Trophoblast cell (in vitro differentiated cells and primary cell): ENCODE data around the gene UGT1A7.
"Not testable (repeated sequence)": the region's sequence is repeated elsewhere in the genome, so short reads cannot be mapped to it uniquely, and the experiment has no call there.

Experiments
- DNase-seq, 2 donors: peaks; one replicate each; pipeline ENCODE4 v3.0.0-alpha.2; 2016
- H2AFZ ChIP-seq: 2 replicates; pipeline ENCODE4 v1.6.1; 2013; ENCODE audit warnings: low read length, moderate library complexity, mild to moderate bottlenecking; ENCODE audit not compliant: insufficient read depth, poor library complexity
- H2AK5ac ChIP-seq: 2 replicates; pipeline ENCODE4 v1.6.1; 2013; ENCODE audit warnings: mild to moderate bottlenecking, low read length
- H2BK120ac ChIP-seq: 2 replicates; pipeline ENCODE4 v1.6.1; 2013; ENCODE audit warnings: low read length, mild to moderate bottlenecking, moderate library complexity; ENCODE audit not compliant: insufficient read depth, poor library complexity
- H2BK12ac ChIP-seq: 2 replicates; pipeline ENCODE4 v1.6.1; 2013; ENCODE audit warnings: mild to moderate bottlenecking, low read length, moderate library complexity
- H2BK5ac ChIP-seq: 2 replicates; pipeline ENCODE4 v1.6.1; 2013; ENCODE audit warnings: low read length, low read depth, moderate library complexity, mild to moderate bottlenecking; ENCODE audit not compliant: poor library complexity
- H3K14ac ChIP-seq: 2 replicates; pipeline ENCODE4 v1.6.1; 2013; ENCODE audit warnings: mild to moderate bottlenecking, low read length
- H3K18ac ChIP-seq: 2 replicates; pipeline ENCODE4 v1.6.1; 2013; ENCODE audit warnings: mild to moderate bottlenecking, low read length
- H3K23ac ChIP-seq: 2 replicates; pipeline ENCODE4 v1.6.1; 2013; ENCODE audit warnings: low read length
- H3K27ac ChIP-seq: 2 replicates; pipeline ENCODE4 v1.5.1; 2013; ENCODE audit warnings: low read depth, mild to moderate bottlenecking, inconsistent platforms, low read length, moderate library complexity
- H3K27me3 ChIP-seq: 2 replicates; pipeline ENCODE4 v1.6.1; 2013; ENCODE audit warnings: inconsistent platforms, mild to moderate bottlenecking, low read length, moderate library complexity; ENCODE audit not compliant: insufficient read depth
- H3K36me3 ChIP-seq, 2 experiments: 1 replicate in 1 of 2; 2 replicates in 1 of 2; pipeline ENCODE4 v1.6.1; 2013; ENCODE audit warnings: low read length in 2 of 2, mild to moderate bottlenecking in 2 of 2, moderate library complexity in 1 of 2; ENCODE audit not compliant: insufficient read depth in 2 of 2, control insufficient read depth in 1 of 2
- H3K4ac ChIP-seq: 2 replicates; pipeline ENCODE4 v1.6.1; 2013; ENCODE audit warnings: low read depth, mild to moderate bottlenecking, low read length, moderate library complexity
- H3K4me1 ChIP-seq, 2 experiments: 1 replicate in 1 of 2; 2 replicates in 1 of 2; pipeline ENCODE4 v1.6.1; 2013; ENCODE audit warnings: low read length in 2 of 2, mild to moderate bottlenecking in 2 of 2, moderate library complexity in 1 of 2; ENCODE audit not compliant: insufficient read depth in 2 of 2, control insufficient read depth in 1 of 2
- H3K4me2 ChIP-seq: 2 replicates; pipeline ENCODE4 v1.6.1; 2013; ENCODE audit warnings: inconsistent platforms, mild to moderate bottlenecking, low read length, moderate library complexity
- H3K4me3 ChIP-seq: 2 replicates; pipeline ENCODE4 v1.5.1; 2013; ENCODE audit warnings: mild to moderate bottlenecking, low read depth, low read length, inconsistent platforms
- H3K79me1 ChIP-seq: one replicate; pipeline ENCODE4 v1.6.1; 2013; ENCODE audit warnings: low read length
- H3K79me2 ChIP-seq: 2 replicates; pipeline ENCODE4 v1.6.1; 2013; ENCODE audit warnings: low read length, mild to moderate bottlenecking; ENCODE audit not compliant: control insufficient read depth, insufficient read depth, poor library complexity
- H3K9ac ChIP-seq: 2 replicates; pipeline ENCODE4 v1.6.1; 2013; ENCODE audit warnings: mild to moderate bottlenecking, low read length
- H3K9me3 ChIP-seq: 2 replicates; pipeline ENCODE4 v1.6.1; 2013; ENCODE audit warnings: low read depth, mild to moderate bottlenecking, control low read depth, inconsistent platforms, low read length; ENCODE audit not compliant: insufficient read depth
- H4K12ac ChIP-seq: 2 replicates; pipeline ENCODE4 v1.6.1; 2013; ENCODE audit warnings: low read depth, mild to moderate bottlenecking, low read length, moderate library complexity
- H4K8ac ChIP-seq: 2 replicates; pipeline ENCODE4 v1.6.1; 2013; ENCODE audit warnings: low read depth, mild to moderate bottlenecking, low read length, moderate library complexity
- H4K91ac ChIP-seq: one replicate; pipeline ENCODE4 v1.6.1; 2013; ENCODE audit warnings: low read depth, mild to moderate bottlenecking, low read length, moderate library complexity
- WGBS: extraction: QIAGEN DNeasy Blood & Tissue Kit; methylation state at CpG from one replicate; pipeline ENCODE4 v1.1.7; 2013; ENCODE audit warnings: missing lambda C conversion rate; ENCODE audit not compliant: insufficient read length, insufficient coverage; ENCODE audit errors: extremely low coverage; 5-methylcytosine and 5-hydroxymethylcytosine counted together

Gene UGT1A7

GRCh38 chr2:233743464-233744259 lies 62.0 kb downstream of the UGT1A7 start:
- DNase-seq = no peak
- H3K36me3 ChIP-seq = no peaks in the 10 kb centered on the region

GRCh38 chr2:233745073-233745755 lies 63.5 kb downstream of the UGT1A7 start:
- H2BK120ac ChIP-seq = no peak overlapping the region
- H3K36me3 ChIP-seq = no peaks in the 10 kb centered on the region
- peaks cover 10% of the 10 kb centered on the region for H3K9me3 ChIP-seq

More at GRCh38 chr2:233743464-233744259, 62.0 kb downstream of the UGT1A7 start:
- no peak overlapping the region for H4K12ac ChIP-seq
- no peaks in the 10 kb centered on the region for H3K27me3 ChIP-seq
- no peak overlapping the region for H4K91ac ChIP-seq
- no peak overlapping the region for H4K8ac ChIP-seq
- no peaks in the 10 kb centered on the region for H3K79me2 ChIP-seq
- no peak overlapping the region for H3K4ac ChIP-seq
- no peak overlapping the region for H2BK12ac ChIP-seq
- no peaks in the 10 kb centered on the region for H3K79me1 ChIP-seq
- H3K18ac ChIP-seq = no peak overlapping the region
- H2BK120ac ChIP-seq = no peak overlapping the region
- H3K9me3 ChIP-seq = peaks cover 9% of the 10 kb centered on the region
- no peak overlapping the region for H3K4me3 ChIP-seq
- H3K4me2 ChIP-seq = no peak overlapping the region
- H3K14ac ChIP-seq = no peak overlapping the region
- no peak overlapping the region for H2AFZ ChIP-seq
- H3K27ac ChIP-seq = no peak overlapping the region
- H3K4me1 ChIP-seq = no peaks in the 10 kb centered on the region
- no peak overlapping the region for H2AK5ac ChIP-seq
- H2BK5ac ChIP-seq = no peak overlapping the region
- H3K23ac ChIP-seq = no peak overlapping the region
- no peak overlapping the region for H3K9ac ChIP-seq
- WGBS = no CpG with 5 or more reads among the region's 46 CpGs

DNA sequence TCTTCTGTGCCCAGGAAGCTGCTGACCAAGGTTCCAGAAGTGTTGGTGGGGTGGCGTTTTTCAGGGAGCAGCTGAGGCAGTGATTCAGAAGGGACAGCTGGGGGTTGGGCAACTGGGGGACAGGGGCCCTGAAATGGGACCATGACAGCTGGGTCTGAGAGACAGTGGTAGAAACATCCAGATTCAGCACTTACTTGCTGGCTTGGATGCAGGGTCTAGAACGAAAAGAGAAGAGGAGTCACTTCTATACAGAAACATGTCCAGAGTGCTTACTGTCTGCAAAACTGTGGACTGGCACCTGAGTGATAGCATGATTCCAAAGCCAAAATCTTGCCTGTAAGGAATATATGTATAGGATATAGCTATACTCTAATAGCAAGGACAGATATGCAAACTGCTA lies 64.1 kb downstream of the UGT1A7 start:
- H3K79me1 ChIP-seq, H3K27ac ChIP-seq, H3K79me2 ChIP-seq, H3K36me3 ChIP-seq, H3K9ac ChIP-seq, H4K91ac ChIP-seq, H3K4me3 ChIP-seq, H2BK5ac ChIP-seq, H2AK5ac ChIP-seq, H3K18ac ChIP-seq, DNase-seq, H4K8ac ChIP-seq, H2BK120ac ChIP-seq, H2AFZ ChIP-seq, H2BK12ac ChIP-seq, H3K4ac ChIP-seq, H3K27me3 ChIP-seq, H3K4me2 ChIP-seq, H3K23ac ChIP-seq, H3K4me1 ChIP-seq, H3K14ac ChIP-seq, H4K12ac ChIP-seq: not testable (repeated sequence)
- no CpG with 5 or more reads among the region's 2 CpGs for WGBS
- H3K9me3 ChIP-seq = peaks cover 14% of the 10 kb centered on the region

More at GRCh38 chr2:233745073-233745755, 63.5 kb downstream of the UGT1A7 start:
- Histone ChIP-seq H3K4me3 (no peak overlapping the region), H3K4ac (no peak overlapping the region), H3K79me1 (no peaks in the 10 kb centered on the region), H2BK12ac (no peak overlapping the region), H3K27ac (no peak overlapping the region), H3K23ac (no peak overlapping the region), H3K14ac (no peak overlapping the region), H3K4me2 (no peak overlapping the region), H3K9ac (no peak overlapping the region), H4K8ac (no peak overlapping the region), H3K4me1 (no peaks in the 10 kb centered on the region), H4K12ac (no peak overlapping the region), H2AK5ac (no peak overlapping the region), H3K18ac (no peak overlapping the region), H2AFZ (no peak overlapping the region), H3K79me2 (no peaks in the 10 kb centered on the region), H4K91ac (no peak overlapping the region), H2BK5ac (no peak overlapping the region), H3K27me3 (no peaks in the 10 kb centered on the region)
- no CpG with 5 or more reads among the region's 5 CpGs for WGBS
- DNase-seq = no peak

GRCh38 chr2:233746475-233747282 lies 65.0 kb downstream of the UGT1A7 start:
- Histone ChIP-seq H3K4me2 (no peak overlapping the region), H3K9ac (no peak overlapping the region), H3K23ac (no peak overlapping the region), H3K36me3 (no peaks in the 10 kb centered on the region), H2AFZ (no peak overlapping the region), H3K4me1 (no peaks in the 10 kb centered on the region), H4K8ac (no peak overlapping the region), H3K9me3 (peaks cover 15% of the 10 kb centered on the region), H2BK12ac (no peak overlapping the region), H3K4me3 (no peak overlapping the region), H2BK120ac (no peak overlapping the region), H3K14ac (no peak overlapping the region), H4K91ac (no peak overlapping the region), H4K12ac (no peak overlapping the region), H3K27ac (no peak overlapping the region), H3K79me1 (no peaks in the 10 kb centered on the region), H3K27me3 (no peaks in the 10 kb centered on the region), H2BK5ac (no peak overlapping the region), H2AK5ac (no peak overlapping the region), H3K4ac (no peak overlapping the region), H3K79me2 (no peaks in the 10 kb centered on the region), H3K18ac (no peak overlapping the region)
- WGBS = no CpG with 5 or more reads among the region's 10 CpGs
- no peak for DNase-seq
